ENCODE results near the gene ATP11A.

GRCh38 chr13:112810608-112811007, 120.8 kb downstream of the ATP11A start:
- TF ChIP-seq REST (IDR thresholded peaks at IDR 0.05; ENCODE audit: low read depth, low read length) (no peak), POLR2AphosphoS5 (IDR thresholded peaks at IDR 0.05; ENCODE audit: low read length) (no peak), BACH1 (IDR thresholded peaks at IDR 0.05; ENCODE audit: borderline replicate concordance) (no peak)

Data from GM12878 (cell line).